UCSD-AML1 (cell line): ENCODE results near the gene ADCY1.
"Not testable (repeated sequence)": the region's sequence is repeated elsewhere in the genome, so short reads cannot be mapped to it uniquely, and the experiment has no call there.

ENCODE experiments used
- DNase-seq: peaks from one replicate; lab custom pipeline; 2025; ENCODE audit not compliant: unreplicated experiment; lab: John Stamatoyannopoulos, UW

The ADCY1 gene

GRCh38 chr7:45708046-45708950 lies 134.1 kb downstream of the ADCY1 start:
- no peak for DNase-seq

DNA sequence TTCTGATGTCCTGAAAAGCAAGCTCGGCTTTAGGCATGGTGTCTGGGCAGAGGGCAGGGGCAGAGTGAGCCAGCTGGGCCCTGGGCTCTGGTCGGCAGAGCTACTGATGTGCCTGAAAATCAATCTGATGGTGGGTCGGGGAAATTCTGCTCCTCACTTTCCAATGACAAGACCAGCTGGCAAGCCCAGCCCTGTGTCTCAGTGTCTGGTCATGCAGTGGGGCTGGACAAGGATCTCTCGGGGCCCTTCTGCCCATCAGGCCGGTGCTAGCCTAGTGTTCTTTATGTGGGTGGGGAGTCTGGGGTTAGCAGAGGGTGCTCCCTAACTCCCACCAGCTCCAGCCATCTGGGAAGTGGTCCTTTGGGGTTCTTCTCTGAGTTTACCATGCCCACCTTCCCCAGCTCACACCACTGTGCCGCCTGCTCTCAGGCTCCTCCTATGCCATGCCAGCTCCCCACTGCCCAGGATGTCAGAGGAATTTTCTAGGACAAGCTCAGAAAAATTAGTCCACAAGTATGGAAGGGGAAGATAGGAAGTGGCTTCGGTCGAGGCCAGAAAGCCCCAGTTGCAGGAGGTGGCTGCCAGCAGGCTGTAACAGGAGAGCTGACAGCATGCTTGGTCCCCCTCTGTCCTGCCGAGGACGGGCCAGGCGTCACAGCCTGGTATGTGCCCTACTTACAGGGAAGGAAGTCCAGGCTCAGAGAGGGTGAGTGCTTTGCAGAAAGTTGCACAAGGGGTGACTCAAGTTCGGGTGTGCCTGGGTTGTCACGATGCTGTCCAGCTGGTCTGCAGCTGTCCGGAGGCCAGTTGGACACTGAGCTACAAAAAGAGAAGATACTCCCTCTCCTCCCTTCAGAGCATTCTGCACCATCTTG lies 135.2 kb downstream of the ADCY1 start:
- DNase-seq: no peak

DNA sequence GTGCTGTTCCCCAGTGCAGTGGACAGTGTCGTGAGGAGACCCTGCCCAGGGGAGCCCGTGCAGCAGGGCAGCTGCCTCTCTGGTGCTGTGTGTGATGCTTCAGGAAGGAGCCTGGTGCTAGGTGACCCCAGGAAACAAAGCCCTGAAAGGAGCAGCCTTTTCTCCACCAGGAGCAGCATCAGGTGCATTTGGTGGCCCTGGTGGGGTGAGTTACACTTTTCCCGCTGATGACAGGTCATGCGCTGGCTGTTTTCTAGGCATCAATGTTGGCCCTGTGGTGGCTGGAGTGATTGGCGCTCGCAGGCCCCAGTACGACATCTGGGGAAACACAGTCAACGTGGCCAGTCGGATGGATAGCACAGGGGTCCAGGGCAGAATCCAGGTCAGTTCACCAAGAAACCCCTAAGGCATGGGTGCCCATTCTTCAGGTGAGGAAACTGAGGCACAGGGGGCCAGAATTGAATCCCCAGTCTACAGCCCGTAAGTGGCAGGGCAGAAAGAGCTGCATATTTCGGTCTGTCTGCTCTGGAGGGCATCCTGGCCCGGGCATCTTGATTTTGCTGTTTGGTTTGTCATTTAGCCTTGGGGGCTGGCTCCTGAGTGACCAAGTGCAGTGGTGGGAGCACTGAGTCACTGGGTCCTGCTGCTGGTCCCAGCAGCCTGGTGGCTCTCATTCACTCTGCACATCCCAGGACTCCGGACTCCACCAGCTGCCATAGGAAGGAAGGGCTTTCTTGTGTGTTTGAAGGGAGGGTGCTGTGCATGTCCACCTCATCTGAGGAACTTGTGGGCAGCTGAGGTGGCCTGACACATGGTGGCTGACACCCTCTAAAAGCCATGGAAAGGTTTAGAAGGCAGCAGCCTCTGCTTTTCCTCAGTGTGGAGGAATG lies 136.3 kb downstream of the ADCY1 start:
- no peak for DNase-seq

GRCh38 chr7:45711161-45711490 lies 137.0 kb downstream of the ADCY1 start:
- no peak for DNase-seq

GRCh38 chr7:45712057-45712689 lies 138.0 kb downstream of the ADCY1 start:
- no peak for DNase-seq

- DNase-seq: no peak
These were observed 138.9 kb downstream of the ADCY1 start for GRCh38 chr7:45712872-45713668.

- DNase-seq: no peak
These were observed 139.7 kb downstream of the ADCY1 start for GRCh38 chr7:45713669-45714520.

GRCh38 chr7:45714521-45714820 lies 140.3 kb downstream of the ADCY1 start:
- no peak for DNase-seq

GRCh38 chr7:45715471-45716352 lies 141.5 kb downstream of the ADCY1 start:
- DNase-seq: no peak

GRCh38 chr7:45716380-45717203 lies 142.4 kb downstream of the ADCY1 start:
- no peak for DNase-seq

DNA sequence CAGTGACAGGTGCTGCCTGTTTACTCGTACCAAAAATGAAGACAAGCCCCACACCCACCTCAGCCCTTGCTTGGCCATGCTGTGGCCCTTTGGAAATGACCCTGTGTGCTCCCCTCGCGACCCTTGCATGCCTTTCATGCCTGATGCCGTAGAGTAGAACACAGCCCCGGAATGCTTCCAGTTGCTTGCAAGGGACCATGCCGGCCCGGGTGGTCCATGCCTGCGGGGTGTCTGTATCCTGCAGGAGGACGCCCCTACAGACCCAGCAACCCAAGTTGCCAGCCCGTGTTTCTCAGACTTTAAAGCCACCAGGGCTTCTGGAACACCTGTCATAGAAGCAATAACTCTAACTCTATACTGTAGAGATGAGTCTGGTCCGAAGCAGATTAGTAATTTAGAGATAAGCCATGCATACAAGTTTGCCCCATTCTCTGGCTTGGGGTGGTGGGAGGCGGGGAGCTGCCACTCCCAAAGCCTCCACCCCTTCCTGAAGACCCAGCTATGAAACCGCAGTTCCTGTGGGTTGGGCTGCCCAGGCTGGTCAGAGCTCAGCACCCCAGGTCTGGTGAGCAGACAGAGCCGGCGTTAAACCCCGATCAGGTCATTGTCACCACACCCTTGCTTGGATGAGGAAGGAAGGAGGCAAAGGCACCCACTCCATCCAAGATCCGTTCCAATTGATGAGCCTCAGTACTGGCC lies 143.5 kb downstream of the ADCY1 start:
- peak; percentile 20 for DNase-seq

DNA sequence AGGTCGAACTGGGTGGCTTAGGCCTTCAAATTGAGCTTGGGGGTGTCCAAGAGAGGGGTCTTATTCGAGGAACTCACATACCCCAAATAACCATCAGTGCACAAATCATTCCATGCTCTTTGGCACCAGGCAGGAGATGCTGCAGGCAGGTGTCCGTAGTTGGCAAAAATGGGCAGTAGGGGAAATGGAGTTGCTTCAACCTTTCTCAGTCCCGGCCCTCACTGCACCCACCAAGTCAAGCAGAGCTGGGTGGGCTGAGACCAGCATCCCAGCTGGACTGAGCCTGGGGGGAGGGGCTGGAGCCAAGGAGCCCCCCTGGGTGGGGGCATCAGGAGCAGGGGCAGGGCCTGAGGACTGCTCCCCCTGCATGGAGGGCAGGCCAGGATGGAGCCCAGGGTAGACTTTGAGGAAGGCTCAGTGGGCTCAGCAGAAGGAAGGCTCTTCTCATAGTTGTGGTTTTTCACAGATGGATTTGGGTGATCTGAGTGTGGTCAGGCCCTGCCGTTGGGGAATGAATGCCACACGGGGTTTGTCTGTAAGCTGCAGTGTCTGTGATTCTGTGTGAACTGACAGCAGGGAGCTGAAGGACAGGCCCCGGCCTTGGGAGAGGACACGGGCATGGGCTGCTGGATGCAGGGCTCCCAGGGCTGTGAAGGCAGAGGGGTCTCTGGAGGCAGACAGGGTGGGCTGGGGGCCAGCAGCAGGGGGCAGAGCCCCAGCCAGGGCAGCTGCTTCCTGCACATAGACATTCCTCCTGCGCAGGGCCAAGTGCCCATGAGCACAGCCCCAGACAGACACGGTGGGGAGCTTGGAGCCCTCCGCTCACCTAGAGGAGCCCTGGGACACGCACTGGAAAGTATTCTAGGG lies 144.5 kb downstream of the ADCY1 start:
- DNase-seq: peak; percentile 15

- DNase-seq: no peak
These were observed 146.8 kb downstream of the ADCY1 start for GRCh38 chr7:45720989-45721388.

GRCh38 chr7:45721686-45722598 lies 147.8 kb downstream of the ADCY1 start:
- no peak for DNase-seq

DNA sequence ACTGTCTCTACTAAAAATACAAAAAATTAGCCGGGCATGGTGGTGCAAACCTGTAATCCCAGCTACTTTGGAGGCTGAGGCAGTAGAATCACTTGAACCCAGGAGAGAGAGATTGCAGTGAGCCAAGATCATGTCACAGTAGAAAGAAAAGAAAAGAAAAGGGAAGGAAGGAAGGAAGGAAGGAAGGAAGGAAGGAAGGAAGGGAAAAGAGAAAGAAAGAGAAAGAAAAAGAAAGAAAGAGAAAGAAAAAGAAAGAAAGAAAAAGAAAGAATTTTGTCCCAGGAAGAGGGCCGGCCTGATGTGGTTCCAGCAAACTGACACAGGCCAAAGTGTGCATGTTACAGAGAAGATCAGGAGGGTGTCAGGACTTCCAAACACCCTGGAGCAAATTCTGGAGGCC lies 151.1 kb downstream of the ADCY1 start:
- DNase-seq: not testable (repeated sequence)
